ENCODE data around the gene MYO1B. TPM values are rescaled to one million over a fixed set of nuclear protein-coding genes. Genes with fewer than 3 reads are reported as not detected.

The MYO1B gene
- total and polyA plus RNA-seq, 9 donors: 63.3 to 94.1 (median 75.4) TPM

DNA sequence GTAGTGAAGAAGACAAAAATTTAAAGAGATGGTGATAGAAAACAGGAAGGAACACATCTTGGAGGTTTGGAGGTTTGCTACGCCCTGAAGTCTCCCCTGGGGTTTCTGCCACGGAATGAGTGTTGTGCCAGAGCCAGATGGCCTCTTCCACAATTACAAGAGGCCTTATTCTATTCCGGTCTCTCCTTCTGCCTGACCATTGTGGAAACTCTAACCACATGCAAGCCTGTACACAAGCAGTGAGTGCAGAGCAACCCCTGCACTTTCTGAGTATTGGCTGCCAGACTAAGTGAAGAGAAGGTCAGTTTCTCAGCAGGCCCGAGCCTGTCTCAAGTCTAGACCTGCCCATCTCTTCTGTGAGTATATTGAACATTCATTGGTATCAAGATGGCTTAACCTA, 22.7 kb upstream of the MYO1B start:
- no CpG with 5 or more reads among the region's 4 CpGs for WGBS (ENCODE audit: insufficient coverage)
- H3K4me1 ChIP-seq (ENCODE audit: control insufficient read depth, insufficient read depth, low read length): peaks cover 7% of the 10 kb centered on the region
- no peak overlapping the region for H3K4me3 ChIP-seq (ENCODE audit: low read length)
- H3K9me3 ChIP-seq (replicated peaks; ENCODE audit: control insufficient read depth, low read depth, low read length): no peaks in the 10 kb centered on the region
- H3K27ac ChIP-seq (ENCODE audit: low read length): peak overlapping the region; percentile 52
- DNase-seq: peak; percentile 56
- H3K36me3 ChIP-seq (ENCODE audit: control insufficient read depth, insufficient read depth, low read length): no peaks in the 10 kb centered on the region
- no peaks in the 10 kb centered on the region for H3K27me3 ChIP-seq (ENCODE audit: control insufficient read depth, insufficient read depth, low read length)

DNA sequence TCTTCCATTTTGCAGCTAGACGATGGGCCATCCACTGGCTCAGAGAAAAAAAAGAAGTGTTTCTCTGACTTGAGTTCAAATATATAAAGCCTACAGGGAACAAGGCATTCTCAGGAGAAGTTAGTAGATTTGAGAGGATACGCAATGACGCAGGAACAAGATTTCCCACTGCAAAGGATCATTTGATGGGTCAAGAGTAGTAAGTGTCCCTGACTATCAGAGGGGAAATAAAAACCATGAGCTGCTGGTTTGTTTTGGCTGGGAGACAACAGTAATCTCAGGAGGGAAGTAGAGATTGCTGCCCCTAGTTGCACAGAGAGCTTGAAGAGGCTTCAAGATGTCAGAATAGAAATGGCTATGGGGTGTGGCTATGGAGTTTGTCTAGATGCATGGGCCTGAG, 22.3 kb upstream of the MYO1B start:
- H3K27ac ChIP-seq (ENCODE audit: low read length): peak overlapping the region; percentile 52

DNA sequence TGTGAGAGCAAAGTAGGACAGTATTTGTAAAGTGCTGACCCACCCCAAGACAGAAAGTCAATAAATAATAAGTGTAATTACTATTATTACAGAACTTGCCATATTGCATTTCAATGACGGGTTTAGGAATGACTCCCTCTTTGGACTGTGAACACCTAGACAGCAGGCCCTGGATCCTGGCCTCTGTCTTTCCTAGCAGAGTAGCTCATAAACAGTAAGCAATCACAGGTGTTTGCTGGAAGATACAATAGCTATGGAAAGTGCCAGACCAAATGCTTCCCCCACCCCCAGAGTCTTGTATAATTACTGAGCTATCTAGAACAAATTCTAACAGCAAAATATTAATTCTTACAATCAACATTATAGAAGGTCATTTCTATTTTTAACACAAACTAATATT, 20.1 kb upstream of the MYO1B start:
- no peak overlapping the region for H3K27ac ChIP-seq (ENCODE audit: low read length)
- WGBS (ENCODE audit: insufficient coverage): no CpG with 5 or more reads among the region's 1 CpG

More for the DNA sequence above, 22.3 kb upstream of the MYO1B start:
- Histone ChIP-seq H3K9me3 (replicated peaks; ENCODE audit: control insufficient read depth, low read depth, low read length) (no peaks in the 10 kb centered on the region), H3K4me3 (ENCODE audit: low read length) (no peak overlapping the region), H3K27me3 (ENCODE audit: control insufficient read depth, insufficient read depth, low read length) (no peaks in the 10 kb centered on the region), H3K4me1 (ENCODE audit: control insufficient read depth, insufficient read depth, low read length) (peaks cover 7% of the 10 kb centered on the region), H3K36me3 (ENCODE audit: control insufficient read depth, insufficient read depth, low read length) (no peaks in the 10 kb centered on the region)
- 88% methylated on average over 2 of the region's 3 CpGs for WGBS (ENCODE audit: insufficient coverage)
- peak; percentile 66 for DNase-seq

DNA sequence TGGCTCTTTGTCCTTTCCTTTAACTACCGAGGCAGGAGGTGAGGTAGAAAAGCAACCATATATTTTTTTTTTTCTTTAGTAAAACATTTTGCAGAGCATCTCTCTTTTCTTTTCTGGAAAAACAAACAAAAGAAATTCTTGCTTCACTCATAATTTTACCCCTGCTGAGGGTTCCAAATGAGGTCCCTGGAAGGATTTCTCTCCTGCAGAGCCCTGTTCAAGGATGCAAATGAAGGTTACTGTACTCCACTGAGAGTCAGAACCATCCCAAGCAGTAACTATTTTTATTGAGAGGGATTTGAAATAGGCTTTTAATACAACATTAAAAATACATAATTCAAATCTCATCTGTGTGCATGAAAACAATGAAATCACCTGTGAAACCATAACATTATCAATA, 19.5 kb upstream of the MYO1B start:
- no peaks in the 10 kb centered on the region for H3K27me3 ChIP-seq (ENCODE audit: control insufficient read depth, insufficient read depth, low read length)
- H3K4me1 ChIP-seq (ENCODE audit: control insufficient read depth, insufficient read depth, low read length): peaks cover 12% of the 10 kb centered on the region
- WGBS (ENCODE audit: insufficient coverage): no CpG with 5 or more reads among the region's 1 CpG
- H3K9me3 ChIP-seq (replicated peaks; ENCODE audit: control insufficient read depth, low read depth, low read length): no peaks in the 10 kb centered on the region
- H3K27ac ChIP-seq (ENCODE audit: low read length): peak overlapping the region; percentile 8
- no peak for DNase-seq
- H3K36me3 ChIP-seq (ENCODE audit: control insufficient read depth, insufficient read depth, low read length): no peaks in the 10 kb centered on the region
- no peak overlapping the region for H3K4me3 ChIP-seq (ENCODE audit: low read length)

More for the DNA sequence above, 20.1 kb upstream of the MYO1B start:
- Histone ChIP-seq H3K4me1 (ENCODE audit: control insufficient read depth, insufficient read depth, low read length) (peaks cover 12% of the 10 kb centered on the region), H3K9me3 (replicated peaks; ENCODE audit: control insufficient read depth, low read depth, low read length) (no peaks in the 10 kb centered on the region), H3K27me3 (ENCODE audit: control insufficient read depth, insufficient read depth, low read length) (no peaks in the 10 kb centered on the region), H3K4me3 (ENCODE audit: low read length) (no peak overlapping the region), H3K36me3 (ENCODE audit: control insufficient read depth, insufficient read depth, low read length) (no peaks in the 10 kb centered on the region)
- DNase-seq: no peak

DNA sequence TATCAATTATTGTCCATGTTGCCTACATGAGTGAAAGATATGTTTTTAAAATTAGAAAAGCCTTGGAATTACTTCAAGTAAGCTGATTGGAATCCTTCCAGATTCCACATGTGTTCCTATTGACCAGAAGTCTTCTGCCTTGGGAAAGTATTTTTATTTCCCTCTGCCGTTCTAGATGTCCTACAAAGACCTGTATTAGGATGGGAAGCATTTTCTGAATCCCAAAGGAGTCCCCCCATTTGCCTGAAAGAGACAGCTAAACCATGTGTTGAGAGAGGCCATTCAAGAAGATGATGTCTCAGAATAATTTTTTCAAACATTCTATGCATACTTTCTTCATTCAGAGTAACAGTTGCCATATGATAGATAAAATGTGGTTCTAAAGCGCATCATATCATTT, 19.0 kb upstream of the MYO1B start:
- H3K27me3 ChIP-seq (ENCODE audit: control insufficient read depth, insufficient read depth, low read length): no peaks in the 10 kb centered on the region
- H3K27ac ChIP-seq (ENCODE audit: low read length): no peak overlapping the region
- no peaks in the 10 kb centered on the region for H3K36me3 ChIP-seq (ENCODE audit: control insufficient read depth, insufficient read depth, low read length)
- no CpG with 5 or more reads among the region's 2 CpGs for WGBS (ENCODE audit: insufficient coverage)
- peak; percentile 76 for DNase-seq
- H3K4me1 ChIP-seq (ENCODE audit: control insufficient read depth, insufficient read depth, low read length): peaks cover 12% of the 10 kb centered on the region
- H3K4me3 ChIP-seq (ENCODE audit: low read length): no peak overlapping the region
- no peaks in the 10 kb centered on the region for H3K9me3 ChIP-seq (replicated peaks; ENCODE audit: control insufficient read depth, low read depth, low read length)

DNA sequence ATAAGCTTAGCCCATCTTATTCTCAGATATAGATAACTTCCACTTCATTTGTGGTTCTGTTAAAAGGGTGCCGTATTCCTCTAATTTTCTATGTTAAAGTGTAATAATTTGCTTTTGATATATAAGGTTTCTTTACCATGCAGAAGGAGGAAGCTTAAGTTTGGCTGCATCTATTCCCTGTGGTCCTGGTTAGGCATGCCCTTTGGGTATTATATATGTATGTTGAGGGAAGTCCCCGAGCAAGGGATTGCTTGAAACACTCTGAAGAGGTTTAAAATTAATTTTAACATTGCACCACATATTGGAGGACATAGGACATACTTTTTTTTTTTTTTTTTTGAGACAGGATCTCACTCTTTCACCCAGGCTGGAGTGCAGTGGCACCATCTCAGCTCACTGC, 16.9 kb upstream of the MYO1B start:
- Histone ChIP-seq H3K27ac (ENCODE audit: low read length) (no peak overlapping the region), H3K4me3 (ENCODE audit: low read length) (no peak overlapping the region), H3K9me3 (replicated peaks; ENCODE audit: control insufficient read depth, low read depth, low read length) (no peaks in the 10 kb centered on the region), H3K36me3 (ENCODE audit: control insufficient read depth, insufficient read depth, low read length) (no peaks in the 10 kb centered on the region), H3K27me3 (ENCODE audit: control insufficient read depth, insufficient read depth, low read length) (no peaks in the 10 kb centered on the region), H3K4me1 (ENCODE audit: control insufficient read depth, insufficient read depth, low read length) (peaks cover 15% of the 10 kb centered on the region)
- DNase-seq: no peak
- no CpG with 5 or more reads among the region's 2 CpGs for WGBS (ENCODE audit: insufficient coverage)

DNA sequence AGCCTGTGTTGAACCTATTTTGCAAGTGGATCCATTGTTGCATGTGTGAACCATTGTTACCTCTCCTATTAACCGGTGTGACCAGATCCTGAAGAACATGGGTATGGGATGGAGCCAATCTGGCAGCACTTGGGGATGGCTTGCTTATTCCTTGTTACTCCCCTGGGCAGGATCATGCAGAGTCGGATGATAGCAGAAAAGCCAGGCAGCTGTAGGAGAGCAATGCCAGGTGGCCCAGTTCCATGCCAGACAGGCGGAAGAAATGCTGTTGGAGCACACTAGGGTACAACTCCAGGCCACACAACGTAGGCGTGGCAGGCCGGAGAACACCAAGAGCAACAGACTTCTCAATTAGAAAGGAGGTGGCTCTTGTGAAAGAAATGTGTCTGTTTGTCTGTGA, 16.3 kb upstream of the MYO1B start:
- H3K36me3 ChIP-seq (ENCODE audit: control insufficient read depth, insufficient read depth, low read length): no peaks in the 10 kb centered on the region
- DNase-seq: peak; percentile 79
- no peaks in the 10 kb centered on the region for H3K27me3 ChIP-seq (ENCODE audit: control insufficient read depth, insufficient read depth, low read length)
- peaks cover 15% of the 10 kb centered on the region for H3K4me1 ChIP-seq (ENCODE audit: control insufficient read depth, insufficient read depth, low read length)
- 62% methylated on average over 6 of the region's 6 CpGs for WGBS (ENCODE audit: insufficient coverage)
- H3K9me3 ChIP-seq (replicated peaks; ENCODE audit: control insufficient read depth, low read depth, low read length): no peaks in the 10 kb centered on the region
- H3K4me3 ChIP-seq (ENCODE audit: low read length): no peak overlapping the region
- H3K27ac ChIP-seq (ENCODE audit: low read length): no peak overlapping the region

DNA sequence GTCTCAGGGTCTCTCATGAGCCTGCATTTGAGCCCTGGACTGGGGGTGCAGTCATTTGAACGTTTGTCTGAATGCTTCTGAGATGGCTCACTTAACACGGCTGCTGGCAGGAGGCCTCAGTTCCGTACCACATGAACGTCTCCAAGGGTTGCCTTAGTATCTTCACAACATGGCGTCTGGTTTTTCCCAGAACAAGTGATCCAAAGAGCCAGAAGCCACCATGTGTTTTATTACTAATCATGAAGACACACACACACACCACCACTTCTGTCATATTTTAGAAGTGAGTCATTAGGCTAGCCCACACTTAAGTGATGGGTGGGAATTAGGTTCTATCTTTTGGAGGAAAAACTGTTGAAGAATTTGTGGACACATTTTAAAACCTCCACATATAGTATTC, 15.0 kb upstream of the MYO1B start:
- peaks cover 15% of the 10 kb centered on the region for H3K4me1 ChIP-seq (ENCODE audit: control insufficient read depth, insufficient read depth, low read length)
- 34% methylated on average over 4 of the region's 5 CpGs for WGBS (ENCODE audit: insufficient coverage)
- DNase-seq: no peak

DNA sequence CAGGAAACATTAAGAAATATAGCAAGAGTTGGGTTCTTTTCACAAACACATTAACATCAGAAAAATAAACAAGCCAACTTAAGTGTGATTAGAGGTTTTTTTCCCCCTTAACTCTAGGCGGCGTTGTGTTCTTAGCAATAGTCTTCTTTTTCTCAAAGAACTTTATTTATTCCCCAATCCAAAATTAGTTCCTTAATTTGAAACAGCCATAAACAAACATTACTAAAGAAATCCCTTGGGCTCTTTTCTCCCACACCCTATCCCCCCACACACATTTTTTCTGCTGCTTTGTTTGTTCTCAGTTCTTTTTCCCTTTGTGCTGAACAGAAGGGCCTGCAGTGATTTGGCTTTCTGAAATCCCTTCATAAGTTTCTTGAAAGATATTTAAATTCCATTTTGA, 13.2 kb upstream of the MYO1B start:
- no peaks in the 10 kb centered on the region for H3K9me3 ChIP-seq (replicated peaks; ENCODE audit: control insufficient read depth, low read depth, low read length)
- peaks cover 12% of the 10 kb centered on the region for H3K4me1 ChIP-seq (ENCODE audit: control insufficient read depth, insufficient read depth, low read length)
- peak; percentile 77 for DNase-seq
- no peaks in the 10 kb centered on the region for H3K36me3 ChIP-seq (ENCODE audit: control insufficient read depth, insufficient read depth, low read length)
- no CpG with 5 or more reads among the region's 2 CpGs for WGBS (ENCODE audit: insufficient coverage)
- no peak overlapping the region for H3K4me3 ChIP-seq (ENCODE audit: low read length)
- no peaks in the 10 kb centered on the region for H3K27me3 ChIP-seq (ENCODE audit: control insufficient read depth, insufficient read depth, low read length)
- H3K27ac ChIP-seq (ENCODE audit: low read length): peak overlapping the region; percentile 62

More for the DNA sequence above, 15.0 kb upstream of the MYO1B start:
- Histone ChIP-seq H3K27me3 (ENCODE audit: control insufficient read depth, insufficient read depth, low read length) (no peaks in the 10 kb centered on the region), H3K27ac (ENCODE audit: low read length) (no peak overlapping the region), H3K9me3 (replicated peaks; ENCODE audit: control insufficient read depth, low read depth, low read length) (no peaks in the 10 kb centered on the region), H3K4me3 (ENCODE audit: low read length) (no peak overlapping the region), H3K36me3 (ENCODE audit: control insufficient read depth, insufficient read depth, low read length) (no peaks in the 10 kb centered on the region)

DNA sequence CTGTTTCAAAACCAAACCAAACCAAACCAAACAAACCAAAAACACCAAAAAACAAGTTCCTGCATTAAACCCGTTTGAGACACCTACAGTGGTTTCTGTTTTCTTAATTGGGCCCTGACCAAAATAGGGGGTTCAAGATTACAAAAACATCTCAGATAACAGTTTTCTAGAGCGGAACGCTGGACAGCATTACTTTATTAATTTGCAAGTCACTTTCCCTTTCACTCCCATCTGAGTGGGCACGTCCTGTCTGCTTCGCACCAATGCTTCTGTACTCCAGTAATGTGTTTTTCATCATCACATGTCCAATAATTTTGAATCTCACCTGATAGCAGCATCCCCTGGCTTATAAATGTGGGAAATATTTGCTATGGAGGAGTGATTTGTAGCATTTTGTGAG, 11.7 kb upstream of the MYO1B start:
- Histone ChIP-seq H3K4me1 (ENCODE audit: control insufficient read depth, insufficient read depth, low read length) (peaks cover 12% of the 10 kb centered on the region), H3K27ac (ENCODE audit: low read length) (no peak overlapping the region), H3K36me3 (ENCODE audit: control insufficient read depth, insufficient read depth, low read length) (no peaks in the 10 kb centered on the region), H3K27me3 (ENCODE audit: control insufficient read depth, insufficient read depth, low read length) (no peaks in the 10 kb centered on the region), H3K4me3 (ENCODE audit: low read length) (no peak overlapping the region), H3K9me3 (replicated peaks; ENCODE audit: control insufficient read depth, low read depth, low read length) (no peaks in the 10 kb centered on the region)
- DNase-seq: no peak
- 83% methylated on average over 1 of the region's 5 CpGs for WGBS (ENCODE audit: insufficient coverage)

DNA sequence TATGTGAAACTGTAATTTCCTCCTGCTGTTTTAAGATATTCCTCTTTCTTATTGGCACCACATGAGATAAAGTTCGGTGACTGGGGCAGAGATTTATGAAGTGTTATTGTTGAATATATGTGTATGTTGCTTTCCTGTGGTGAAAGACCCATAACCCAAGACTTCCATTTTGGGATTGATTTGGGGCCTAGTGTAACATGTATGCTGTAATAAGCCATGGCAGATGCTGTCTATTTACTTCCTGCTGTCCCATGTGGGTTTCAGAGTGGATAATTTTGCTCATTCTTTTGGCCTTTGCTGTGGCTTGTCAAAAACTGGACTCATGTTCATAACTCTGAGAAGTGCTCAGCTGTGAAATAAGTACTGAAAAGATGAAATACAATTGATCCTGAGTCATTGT, 10.8 kb upstream of the MYO1B start:
- no CpG with 5 or more reads among the region's 1 CpG for WGBS (ENCODE audit: insufficient coverage)
- H3K27ac ChIP-seq (ENCODE audit: low read length): peak overlapping the region; percentile 29

More for the DNA sequence above, 10.8 kb upstream of the MYO1B start:
- peak; percentile 97 for DNase-seq
- Histone ChIP-seq H3K4me1 (ENCODE audit: control insufficient read depth, insufficient read depth, low read length) (peaks cover 7% of the 10 kb centered on the region), H3K27me3 (ENCODE audit: control insufficient read depth, insufficient read depth, low read length) (no peaks in the 10 kb centered on the region), H3K36me3 (ENCODE audit: control insufficient read depth, insufficient read depth, low read length) (no peaks in the 10 kb centered on the region), H3K9me3 (replicated peaks; ENCODE audit: control insufficient read depth, low read depth, low read length) (no peaks in the 10 kb centered on the region), H3K4me3 (ENCODE audit: low read length) (no peak overlapping the region)
